Ishikawa (cell line): ENCODE results near the gene CFAP97D1.

Experiments used
- CEBPB ChIP-seq: IDR thresholded peaks from 2 replicates; pipeline ENCODE4 v1.6.1; 2012
- CREB1 ChIP-seq: IDR thresholded peaks from 2 replicates; pipeline ENCODE4 v1.6.1; 2012; ENCODE audit warnings: low read depth
- EGR1 ChIP-seq: IDR thresholded peaks from 2 replicates; pipeline ENCODE4 v1.6.1; 2012
- EP300 ChIP-seq: IDR thresholded peaks from 2 replicates; pipeline ENCODE4 v1.6.1; 2012; ENCODE audit warnings: borderline replicate concordance
- FOXM1 ChIP-seq: IDR thresholded peaks from 2 replicates; pipeline ENCODE4 v1.6.1; 2012; ENCODE audit warnings: low read depth, borderline replicate concordance
- MAX ChIP-seq: IDR thresholded peaks from 2 replicates; pipeline ENCODE4 v1.6.1; 2012
- NFIC ChIP-seq: IDR thresholded peaks from 2 replicates; pipeline ENCODE4 v1.6.1; 2012
- RAD21 ChIP-seq: IDR thresholded peaks from 2 replicates; pipeline ENCODE4 v1.6.1; 2012; ENCODE audit warnings: low read depth
- TAF1 ChIP-seq: IDR thresholded peaks from 2 replicates; pipeline ENCODE4 v1.6.1; 2012; ENCODE audit warnings: low read depth, mild to moderate bottlenecking
- TCF12 ChIP-seq: IDR thresholded peaks from 2 replicates; pipeline ENCODE4 v1.6.1; 2012; ENCODE audit warnings: low read depth
- TEAD4 ChIP-seq: IDR thresholded peaks from 2 replicates; pipeline ENCODE4 v1.6.1; 2012
- YY1 ChIP-seq: IDR thresholded peaks from 2 replicates; pipeline ENCODE4 v1.6.1; 2012; ENCODE audit warnings: low read depth
- ZBTB7A ChIP-seq: IDR thresholded peaks from 2 replicates; pipeline ENCODE4 v1.6.1; 2012; ENCODE audit warnings: low read depth
- TF ChIP-seq, protein P1 (sequence below): IDR thresholded peaks from 2 replicates; pipeline ENCODE4 v1.6.1; 2012; ENCODE audit warnings: low read depth, mild to moderate bottlenecking
- TF ChIP-seq, protein P2 (sequence below): IDR thresholded peaks from 2 replicates; pipeline ENCODE4 v1.6.1; 2012

Gene CFAP97D1

DNA sequence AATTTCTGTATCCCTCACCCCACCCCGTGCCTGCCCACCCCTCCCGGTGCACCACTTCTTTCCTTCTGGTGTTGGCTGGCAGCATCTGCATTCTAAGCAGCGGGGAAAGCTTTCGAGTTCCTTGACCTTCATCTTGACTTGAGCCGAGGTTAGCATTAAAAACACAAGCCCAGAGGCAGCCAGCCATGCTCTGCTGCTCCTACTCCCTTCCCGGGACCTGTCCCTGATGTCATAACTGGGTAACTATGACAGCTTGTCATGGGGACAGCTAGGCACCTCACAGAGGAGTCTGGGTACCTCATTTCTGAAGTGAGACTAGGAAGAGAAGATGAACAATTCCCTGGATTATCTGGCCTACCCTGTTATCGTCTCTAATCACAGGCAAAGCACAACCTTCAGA lies at the start of gene CFAP97D1:
Gene CFAP97D1 (plus strand): TSS at position 301 of the 400 bp plus-strand sequence. CDS start 28 bp downstream, at position 329.
- TF ChIP-seq NFIC (no peak), TAF1 (no peak), EGR1 (no peak), CREB1 (no peak), MAX (no peak), TEAD4 (no peak), YY1 (no peak), TCF12 (no peak), EP300 (no peak), FOXM1 (no peak), RAD21 (no peak), CEBPB (no peak), ZBTB7A (no peak)
- TF ChIP-seq, protein P1, sequence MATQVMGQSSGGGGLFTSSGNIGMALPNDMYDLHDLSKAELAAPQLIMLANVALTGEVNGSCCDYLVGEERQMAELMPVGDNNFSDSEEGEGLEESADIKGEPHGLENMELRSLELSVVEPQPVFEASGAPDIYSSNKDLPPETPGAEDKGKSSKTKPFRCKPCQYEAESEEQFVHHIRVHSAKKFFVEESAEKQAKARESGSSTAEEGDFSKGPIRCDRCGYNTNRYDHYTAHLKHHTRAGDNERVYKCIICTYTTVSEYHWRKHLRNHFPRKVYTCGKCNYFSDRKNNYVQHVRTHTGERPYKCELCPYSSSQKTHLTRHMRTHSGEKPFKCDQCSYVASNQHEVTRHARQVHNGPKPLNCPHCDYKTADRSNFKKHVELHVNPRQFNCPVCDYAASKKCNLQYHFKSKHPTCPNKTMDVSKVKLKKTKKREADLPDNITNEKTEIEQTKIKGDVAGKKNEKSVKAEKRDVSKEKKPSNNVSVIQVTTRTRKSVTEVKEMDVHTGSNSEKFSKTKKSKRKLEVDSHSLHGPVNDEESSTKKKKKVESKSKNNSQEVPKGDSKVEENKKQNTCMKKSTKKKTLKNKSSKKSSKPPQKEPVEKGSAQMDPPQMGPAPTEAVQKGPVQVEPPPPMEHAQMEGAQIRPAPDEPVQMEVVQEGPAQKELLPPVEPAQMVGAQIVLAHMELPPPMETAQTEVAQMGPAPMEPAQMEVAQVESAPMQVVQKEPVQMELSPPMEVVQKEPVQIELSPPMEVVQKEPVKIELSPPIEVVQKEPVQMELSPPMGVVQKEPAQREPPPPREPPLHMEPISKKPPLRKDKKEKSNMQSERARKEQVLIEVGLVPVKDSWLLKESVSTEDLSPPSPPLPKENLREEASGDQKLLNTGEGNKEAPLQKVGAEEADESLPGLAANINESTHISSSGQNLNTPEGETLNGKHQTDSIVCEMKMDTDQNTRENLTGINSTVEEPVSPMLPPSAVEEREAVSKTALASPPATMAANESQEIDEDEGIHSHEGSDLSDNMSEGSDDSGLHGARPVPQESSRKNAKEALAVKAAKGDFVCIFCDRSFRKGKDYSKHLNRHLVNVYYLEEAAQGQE, result no peak
- TF ChIP-seq, protein P2, sequence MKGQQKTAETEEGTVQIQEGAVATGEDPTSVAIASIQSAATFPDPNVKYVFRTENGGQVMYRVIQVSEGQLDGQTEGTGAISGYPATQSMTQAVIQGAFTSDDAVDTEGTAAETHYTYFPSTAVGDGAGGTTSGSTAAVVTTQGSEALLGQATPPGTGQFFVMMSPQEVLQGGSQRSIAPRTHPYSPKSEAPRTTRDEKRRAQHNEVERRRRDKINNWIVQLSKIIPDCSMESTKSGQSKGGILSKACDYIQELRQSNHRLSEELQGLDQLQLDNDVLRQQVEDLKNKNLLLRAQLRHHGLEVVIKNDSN, result no peak

GRCh38 chr17:43732958-43733357 lies 47.3 kb upstream of the CFAP97D1 start:
- TF ChIP-seq CEBPB (no peak), NFIC (no peak), FOXM1 (no peak), TAF1 (no peak), TEAD4 (no peak), TCF12 (no peak), ZBTB7A (no peak), CREB1 (no peak), EGR1 (no peak), EP300 (no peak)
- TF ChIP-seq, protein P1, result no peak

GRCh38 chr17:43733956-43734355 lies 46.3 kb upstream of the CFAP97D1 start:
- TF ChIP-seq, protein P2, result no peak
- TF ChIP-seq TCF12 (no peak), TEAD4 (no peak), TAF1 (no peak), CEBPB (no peak)

GRCh38 chr17:43734376-43734775 lies 45.9 kb upstream of the CFAP97D1 start:
- TF ChIP-seq NFIC, result no peak
- no peak for TF ChIP-seq CEBPB
- no peak for TF ChIP-seq CREB1
- TF ChIP-seq TEAD4, result no peak
- TF ChIP-seq MAX, result no peak
- no peak for TF ChIP-seq TAF1
- no peak for TF ChIP-seq TCF12
- TF ChIP-seq YY1, result no peak
- TF ChIP-seq, protein P2, result no peak
- no peak for TF ChIP-seq ZBTB7A
- TF ChIP-seq RAD21, result no peak
- TF ChIP-seq FOXM1, result no peak
- no peak for TF ChIP-seq EGR1
- TF ChIP-seq EP300, result no peak
- TF ChIP-seq, protein P1, result no peak
